Keratinocyte (primary cell): Measurements from ENCODE around the gene SLC38A4.

ENCODE experiments used
- EZH2 ChIP-seq: IDR thresholded peaks from one replicate; pipeline ENCODE4 v1.6.1; 2012; ENCODE audit warnings: inconsistent platforms, mild to moderate bottlenecking, low read length, moderate library complexity
- TF ChIP-seq, protein P1 (sequence below), 3 experiments: IDR thresholded peaks in 1 of 3; conservative IDR thresholded peaks in 1 of 3; optimal IDR thresholded peaks in 1 of 3; 2 replicates in 2 of 3; 3 replicates in 1 of 3; pipeline versions ENCODE3 to v1.5.1; 2011; ENCODE audit warnings: low read length in 3 of 3, mild to moderate bottlenecking in 3 of 3, moderate library complexity in 2 of 3, control low read depth in 1 of 3, inconsistent platforms in 1 of 3; ENCODE audit not compliant: insufficient read depth in 2 of 3; ENCODE audit errors: extremely low read depth in 1 of 3

- TF ChIP-seq, protein P1, sequence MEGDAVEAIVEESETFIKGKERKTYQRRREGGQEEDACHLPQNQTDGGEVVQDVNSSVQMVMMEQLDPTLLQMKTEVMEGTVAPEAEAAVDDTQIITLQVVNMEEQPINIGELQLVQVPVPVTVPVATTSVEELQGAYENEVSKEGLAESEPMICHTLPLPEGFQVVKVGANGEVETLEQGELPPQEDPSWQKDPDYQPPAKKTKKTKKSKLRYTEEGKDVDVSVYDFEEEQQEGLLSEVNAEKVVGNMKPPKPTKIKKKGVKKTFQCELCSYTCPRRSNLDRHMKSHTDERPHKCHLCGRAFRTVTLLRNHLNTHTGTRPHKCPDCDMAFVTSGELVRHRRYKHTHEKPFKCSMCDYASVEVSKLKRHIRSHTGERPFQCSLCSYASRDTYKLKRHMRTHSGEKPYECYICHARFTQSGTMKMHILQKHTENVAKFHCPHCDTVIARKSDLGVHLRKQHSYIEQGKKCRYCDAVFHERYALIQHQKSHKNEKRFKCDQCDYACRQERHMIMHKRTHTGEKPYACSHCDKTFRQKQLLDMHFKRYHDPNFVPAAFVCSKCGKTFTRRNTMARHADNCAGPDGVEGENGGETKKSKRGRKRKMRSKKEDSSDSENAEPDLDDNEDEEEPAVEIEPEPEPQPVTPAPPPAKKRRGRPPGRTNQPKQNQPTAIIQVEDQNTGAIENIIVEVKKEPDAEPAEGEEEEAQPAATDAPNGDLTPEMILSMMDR (optimal IDR thresholded peaks at IDR 0.05 in 1 of 3, IDR thresholded peaks at IDR 0.05 in 1 of 3, conservative IDR thresholded peaks at IDR 0.05 in 1 of 3; ENCODE audit: extremely low read depth in 1 of 3, insufficient read depth in 2 of 3, low read length in 3 of 3), result no peak
- no peak for TF ChIP-seq EZH2
Measured at GRCh38 chr12:46839964-46840363, 14.2 kb upstream of the SLC38A4 start.
